Measurements from ENCODE around the gene ACVR2B.
A peak's percentile ranks its signal among the peaks of the same experiment; 100 is the strongest.
"Not testable (repeated sequence)": the region's sequence is repeated elsewhere in the genome, so short reads cannot be mapped to it uniquely, and the experiment has no call there.

ACVR2B gene

GRCh38 chr3:38453075-38453912 is at the start of gene ACVR2B:
ACVR2B (plus strand) TSS chr3:38453890; CDS start chr3:38454323, 433 bp downstream.
- DNase-seq (ENCODE audit: low spot score), result peak; percentile 98

- DNase-seq (ENCODE audit: low spot score), result no peak
Measured at GRCh38 chr3:38404286-38404685, 49.4 kb upstream of the ACVR2B start.

- no peak for DNase-seq (ENCODE audit: low spot score)
Measured at GRCh38 chr3:38411591-38411990, 42.1 kb upstream of the ACVR2B start.

- not testable (repeated sequence) for DNase-seq (ENCODE audit: low spot score)
Measured at GRCh38 chr3:38420758-38421157, 32.9 kb upstream of the ACVR2B start.

GRCh38 chr3:38421679-38422336 is 31.9 kb upstream of the ACVR2B start:
- DNase-seq (ENCODE audit: low spot score), result no peak

GRCh38 chr3:38426798-38427426 is 26.8 kb upstream of the ACVR2B start:
- not testable (repeated sequence) for DNase-seq (ENCODE audit: low spot score)

- not testable (repeated sequence) for DNase-seq (ENCODE audit: low spot score)
Measured at GRCh38 chr3:38432871-38433658, 20.6 kb upstream of the ACVR2B start.

- not testable (repeated sequence) for DNase-seq (ENCODE audit: low spot score)
Measured at GRCh38 chr3:38433661-38434060, 20.0 kb upstream of the ACVR2B start.

GRCh38 chr3:38438436-38439069 is 15.1 kb upstream of the ACVR2B start:
- DNase-seq (ENCODE audit: low spot score), result not testable (repeated sequence)

- not testable (repeated sequence) for DNase-seq (ENCODE audit: low spot score)
Measured at GRCh38 chr3:38443205-38443604, 10.5 kb upstream of the ACVR2B start.

GRCh38 chr3:38446085-38446686 is 7.5 kb upstream of the ACVR2B start:
- no peak for DNase-seq (ENCODE audit: low spot score)

GRCh38 chr3:38446812-38447211 is 6.9 kb upstream of the ACVR2B start:
- DNase-seq (ENCODE audit: low spot score), result no peak

- no peak for DNase-seq (ENCODE audit: low spot score)
Measured at GRCh38 chr3:38450853-38451252, 2.8 kb upstream of the ACVR2B start.

- no peak for DNase-seq (ENCODE audit: low spot score)
Measured at GRCh38 chr3:38453913-38454177, 155 bp downstream of the ACVR2B start.

- DNase-seq (ENCODE audit: low spot score), result no peak
Measured at GRCh38 chr3:38454178-38454883, 641 bp downstream of the ACVR2B start.

GRCh38 chr3:38454884-38455638 is 1.4 kb downstream of the ACVR2B start:
- DNase-seq (ENCODE audit: low spot score), result no peak

- DNase-seq (ENCODE audit: low spot score), result no peak
Measured at GRCh38 chr3:38455639-38456430, 2.1 kb downstream of the ACVR2B start.

- no peak for DNase-seq (ENCODE audit: low spot score)
Measured at GRCh38 chr3:38457111-38458003, 3.7 kb downstream of the ACVR2B start.

Data from COLO829 (cell line).